IMR-90 (cell line): ENCODE data around the gene RSBN1L. TPM values are rescaled to one million over a fixed set of nuclear protein-coding genes. Genes with fewer than 3 reads are reported as not detected.
A peak's percentile ranks its signal among the peaks of the same experiment; 100 is the strongest.

ENCODE experiments used
- ATAC-seq: fragments of 200-7000 bp; cut with Tn5 transposase; 2 replicates; pipeline ENCODE4 v1.9.1; 2020; ENCODE audit warnings: low read depth, mild to moderate bottlenecking, moderate library complexity
- BruUV-seq: library from RNA; stranded (reverse); fragments of 400-500 nt; replicated peaks from 2 replicates; lab custom pipeline; 2021; lab: Mats Ljungman, UMichigan
- CTCF ChIA-PET: fragments of 300-600 bp; formaldehyde crosslinking; extraction: SDS; loops from one replicate; lab custom pipeline; 2021; ENCODE audit warnings: antibody characterized with exemption; lab: Yijun Ruan, JAX
- POLR2A ChIA-PET: fragments of 300-600 bp; sonication (Branson Sonifier 250); formaldehyde crosslinking; loops from one replicate; lab custom pipeline; 2022; ENCODE audit warnings: antibody characterized with exemption; ENCODE audit not compliant: unreplicated experiment; lab: Charles Lee
- DNase-seq: peaks from one replicate; pipeline ENCODE4 v3.0.0; 2013
- H2AFZ ChIP-seq: replicated peaks from 2 replicates; pipeline ENCODE3; 2013; ENCODE audit warnings: low read length, mild to moderate bottlenecking; ENCODE audit not compliant: poor library complexity
- H2AK5ac ChIP-seq: 2 replicates; pipeline ENCODE4 v1.6.1; 2013; ENCODE audit warnings: low read depth, low read length, inconsistent platforms
- H2AK9ac ChIP-seq: replicated peaks from 2 replicates; pipeline ENCODE3; 2013; ENCODE audit warnings: mild to moderate bottlenecking, low read depth, low read length, moderate library complexity; ENCODE audit not compliant: poor library complexity
- H2BK120ac ChIP-seq: 2 replicates; pipeline ENCODE4 v1.6.1; 2013; ENCODE audit warnings: low read depth, low read length, inconsistent platforms
- H2BK15ac ChIP-seq: 3 replicates; pipeline ENCODE4 v1.6.1; 2013; ENCODE audit warnings: low read depth, low read length, inconsistent platforms
- H2BK20ac ChIP-seq: 2 replicates; pipeline ENCODE4 v1.6.1; 2013; ENCODE audit warnings: low read depth, mild to moderate bottlenecking, inconsistent platforms, low read length, moderate library complexity
- H2BK5ac ChIP-seq: 2 replicates; pipeline ENCODE4 v1.6.1; 2013; ENCODE audit warnings: mild to moderate bottlenecking, low read depth, low read length, inconsistent platforms; ENCODE audit not compliant: poor library complexity, severe bottlenecking
- H3K14ac ChIP-seq: replicated peaks from 2 replicates; pipeline ENCODE4 v1.6.1; 2013; ENCODE audit warnings: low read depth, low read length, inconsistent platforms
- H3K18ac ChIP-seq: 2 replicates; pipeline ENCODE4 v1.6.1; 2013; ENCODE audit warnings: low read depth, low read length, control low read depth
- H3K23ac ChIP-seq: 2 replicates; pipeline ENCODE4 v1.6.1; 2013; ENCODE audit warnings: low read depth, low read length, inconsistent platforms
- H3K27ac ChIP-seq: 2 replicates; pipeline ENCODE4 v1.5.1; 2013; ENCODE audit warnings: mild to moderate bottlenecking, control low read depth, low read length; ENCODE audit not compliant: insufficient read depth
- H3K27me3 ChIP-seq: 2 replicates; pipeline ENCODE4 v1.6.1; 2013; ENCODE audit warnings: low read length; ENCODE audit not compliant: control insufficient read depth, insufficient read depth
- H3K36me3 ChIP-seq: 2 replicates; pipeline ENCODE4 v1.6.1; 2013; ENCODE audit warnings: low read length, mixed read lengths; ENCODE audit not compliant: control insufficient read depth, insufficient read depth
- H3K4ac ChIP-seq: 2 replicates; pipeline ENCODE4 v1.6.1; 2013; ENCODE audit warnings: low read depth, low read length, inconsistent platforms
- H3K4me1 ChIP-seq: 2 replicates; pipeline ENCODE4 v1.6.1; 2013; ENCODE audit warnings: low read length, mixed read lengths; ENCODE audit not compliant: control insufficient read depth, insufficient read depth
- H3K4me2 ChIP-seq: 2 replicates; pipeline ENCODE4 v1.6.1; 2013; ENCODE audit warnings: low read depth, mild to moderate bottlenecking, control low read depth, low read length, moderate library complexity
- H3K4me3 ChIP-seq: 2 replicates; pipeline ENCODE4 v1.5.1; 2013; ENCODE audit warnings: low read depth, mild to moderate bottlenecking, control low read depth, low read length, moderate library complexity; ENCODE audit not compliant: insufficient read depth
- H3K56ac ChIP-seq: 2 replicates; pipeline ENCODE4 v1.6.1; 2013; ENCODE audit warnings: low read length, inconsistent platforms; ENCODE audit not compliant: insufficient read depth; ENCODE audit errors: extremely low read depth
- H3K79me1 ChIP-seq, 2 experiments: 2 replicates each; pipeline ENCODE4 v1.6.1; 2013; ENCODE audit warnings: low read length in 2 of 2, inconsistent platforms in 1 of 2, low read depth in 1 of 2
- H3K9ac ChIP-seq: 2 replicates; pipeline ENCODE4 v1.6.1; 2013; ENCODE audit warnings: low read depth, low read length, control low read depth
- H3K9me1 ChIP-seq: 2 replicates; pipeline ENCODE4 v1.6.1; 2013; ENCODE audit warnings: low read length, inconsistent platforms; ENCODE audit not compliant: insufficient read depth
- H3K9me3 ChIP-seq: 2 replicates; pipeline ENCODE4 v1.6.1; 2013; ENCODE audit warnings: low read length; ENCODE audit not compliant: control insufficient read depth, insufficient read depth
- H4K20me1 ChIP-seq: 2 replicates; pipeline ENCODE4 v1.6.1; 2013; ENCODE audit warnings: low read length, inconsistent platforms; ENCODE audit not compliant: insufficient read depth
- H4K5ac ChIP-seq: 2 replicates; pipeline ENCODE4 v1.6.1; 2013; ENCODE audit warnings: mild to moderate bottlenecking, low read depth, low read length, control low read depth
- H4K8ac ChIP-seq, 2 experiments: 2 replicates each; pipeline ENCODE4 v1.6.1; 2013; ENCODE audit warnings: low read depth in 2 of 2, low read length in 2 of 2, control low read depth in 1 of 2, inconsistent platforms in 1 of 2
- H4K91ac ChIP-seq: 2 replicates; pipeline ENCODE4 v1.6.1; 2013; ENCODE audit warnings: low read depth, low read length, inconsistent platforms; ENCODE audit not compliant: insufficient read depth
- BHLHE40 ChIP-seq: fragments of 150-350 bp; IDR thresholded peaks from 2 replicates; pipeline ENCODE4 v1.6.1; 2016; ENCODE audit warnings: mild to moderate bottlenecking, low read depth, low read length
- CHD1 ChIP-seq: IDR thresholded peaks from 2 replicates; pipeline ENCODE4 v1.6.1; 2012; ENCODE audit warnings: low read depth, low read length, improper control_type of control experiment
- MAFK ChIP-seq: IDR thresholded peaks from 2 replicates; pipeline ENCODE4 v1.6.1; 2012; ENCODE audit warnings: low read depth, low read length, improper control_type of control experiment
- POLR2A ChIP-seq: IDR thresholded peaks from 2 replicates; pipeline ENCODE4 v1.6.1; 2012; ENCODE audit warnings: mild to moderate bottlenecking, low read depth, low read length
- RAD21 ChIP-seq: IDR thresholded peaks from 2 replicates; pipeline ENCODE4 v1.6.1; 2012; ENCODE audit warnings: low read length, improper control_type of control experiment
- RCOR1 ChIP-seq: IDR thresholded peaks from 2 replicates; pipeline ENCODE4 v1.6.1; 2012; ENCODE audit warnings: mild to moderate bottlenecking, low read length, improper control_type of control experiment; ENCODE audit not compliant: insufficient replicate concordance
- WGBS, 2 experiments: methylation state at CpG; one replicate each; pipeline versions ENCODE4 v1.1.5 to v1.1.7; 2013; ENCODE audit warnings: missing lambda C conversion rate in 2 of 2; ENCODE audit not compliant: insufficient read length in 1 of 2; ENCODE audit errors: extremely low coverage in 2 of 2; 5-methylcytosine and 5-hydroxymethylcytosine counted together
- dilution Hi-C: fragments of 300-500 bp; cut with HindIII; formaldehyde crosslinking; loops from one replicate; pipeline ENCODE4 v1.14.3; 2018; ENCODE audit warnings: low sequenced_read_pairs; ENCODE audit not compliant: unreplicated experiment
- in situ Hi-C: fragments of 300-500 bp; cut with MboI; formaldehyde crosslinking; loops from 3 replicates; pipeline ENCODE4 v1.14.3; 2019; ENCODE audit warnings: low sequenced_read_pairs, inconsistent platforms, mixed read lengths
- intact Hi-C: fragments of 100-400 bp; cut with micrococcal nuclease; formaldehyde crosslinking; loops from 2 replicates; pipeline ENCODE4 v1.10.0; 2022
- polyA plus RNA-seq, 3 experiments: library from polyadenylated mRNA; depleted of rRNA; stranded (reverse); fragments of >200 nt; gene quantifications; 2 replicates each; pipeline ENCODE4 v1.2.3, GENCODE V29; 2012; ENCODE audit warnings: low replicate concordance in 1 of 3
- total RNA-seq: library from RNA; depleted of rRNA; stranded (reverse); fragments of >200 nt; gene quantifications from 2 replicates; pipeline ENCODE4 v1.2.3, GENCODE V29; 2012

Gene RSBN1L
- total and polyA plus RNA-seq, 2 of the 4 experiments (the other 2 are of a cell fraction): 7.8 to 14.7 TPM

- no peak overlapping the region for H3K4me2 ChIP-seq
- H3K23ac ChIP-seq: no peak overlapping the region
- in situ Hi-C loops: no loop called here
- intact Hi-C loops: no loop called here
- H3K9me1 ChIP-seq: peaks cover 5% of the 10 kb centered on the region; the same call in 1 of the 2 replicates
- H4K8ac ChIP-seq: no peak overlapping the region
- TSS peak; percentile 34 for BruUV-seq
- POLR2A ChIA-PET: no interaction called here
- H2BK5ac ChIP-seq: no peak overlapping the region
- no peak overlapping the region for H3K4me3 ChIP-seq
- H3K27me3 ChIP-seq: no peaks in the 10 kb centered on the region
- CTCF ChIA-PET: interaction anchor here (0.7 kb wide), 1 partner anchor 93 kb away, joined by 3 read pairs; no protein-coding TSS in a partner anchor
- no peak overlapping the region for H2AFZ ChIP-seq
- TF ChIP-seq RAD21 (no peak), MAFK (no peak), POLR2A (no peak), RCOR1 (no peak), BHLHE40 (no peak), CHD1 (no peak)
- peaks cover 13% of the 10 kb centered on the region for H3K9me3 ChIP-seq
- no peaks in the 10 kb centered on the region for H3K4me1 ChIP-seq
- H2BK15ac ChIP-seq: no peak overlapping the region
- no peak overlapping the region for H3K14ac ChIP-seq
- no peak overlapping the region for H3K4ac ChIP-seq
- H2BK20ac ChIP-seq: no peak overlapping the region
- no peak overlapping the region for H4K5ac ChIP-seq
- no peak overlapping the region for H3K27ac ChIP-seq
- dilution Hi-C loops: no loop called here
- no peak overlapping the region for H2AK5ac ChIP-seq
- H3K9ac ChIP-seq: no peak overlapping the region
- H3K56ac ChIP-seq: no peak overlapping the region; the same call in 1 of the 2 replicates
- ATAC-seq (no peak), DNase-seq (no peak)
- H3K36me3 ChIP-seq: no peaks in the 10 kb centered on the region
- no peak overlapping the region for H4K91ac ChIP-seq
- H2AK9ac ChIP-seq: no peak overlapping the region
- WGBS, 2 experiments: no CpG with 5 or more reads among the region's 2 CpGs
- H3K18ac ChIP-seq: no peak overlapping the region
- H2BK120ac ChIP-seq: no peak overlapping the region
- H4K20me1 ChIP-seq: no peaks in the 10 kb centered on the region
- peaks cover 23 to 55% of the 10 kb centered on the region in 2 experiments for H3K79me1 ChIP-seq
These were observed 130.0 kb downstream of the RSBN1L start for GRCh38 chr7:77826300-77826699.
